SK-N-MC (cell line): ENCODE measurements around the gene EXOC3L1.

Experiments
- EZH2 ChIP-seq: fragments of 200-600 bp; sonication (generic); IDR thresholded peaks from one replicate; pipeline ENCODE4 v1.6.1; 2017; ENCODE audit warnings: antibody characterized with exemption
- FOXP2 ChIP-seq: optimal IDR thresholded peaks from 2 replicates; pipeline ENCODE3; 2011; ENCODE audit warnings: mild to moderate bottlenecking, moderate library complexity; ENCODE audit not compliant: insufficient read depth; ENCODE audit errors: extremely low read length, control extremely low read depth
- POLR2AphosphoS5 ChIP-seq: IDR thresholded peaks from 2 replicates; pipeline ENCODE4 v1.6.1; 2012; ENCODE audit warnings: mild to moderate bottlenecking, low read depth, low read length, borderline replicate concordance

DNA sequence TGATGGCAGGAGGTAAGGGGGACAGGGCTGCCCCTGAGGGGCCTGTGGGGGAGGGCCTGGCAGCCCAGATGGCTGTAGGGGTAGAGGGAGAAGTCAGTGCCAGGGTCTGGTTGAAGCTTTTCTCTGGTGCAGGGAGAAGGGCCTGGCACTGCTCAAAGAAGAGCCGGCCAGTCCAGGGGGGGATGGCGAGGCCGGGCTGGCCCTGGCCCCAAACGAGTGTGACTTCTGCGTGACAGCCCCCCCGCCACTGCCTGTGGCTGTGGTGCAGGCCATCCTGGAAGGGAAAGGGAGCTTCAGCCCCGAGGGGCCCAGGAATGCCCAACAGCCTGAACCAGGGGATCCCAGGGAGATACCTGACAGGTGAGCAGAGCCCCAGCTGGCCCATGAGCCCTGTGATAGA, 22.3 kb downstream of the EXOC3L1 start:
- no peak for TF ChIP-seq EZH2
- TF ChIP-seq POLR2AphosphoS5, result no peak
- no peak for TF ChIP-seq FOXP2
